Vagina (tissue), 2 donors: ENCODE results near the gene BPTF.

ENCODE experiments used
- POLR2A ChIP-seq, 2 donors: fragments of 450-650 bp; IDR thresholded peaks; one replicate each; pipeline ENCODE4 v1.6.1; 2017; ENCODE audit warnings: antibody characterized with exemption in 2 of 2, mild to moderate bottlenecking in 2 of 2, moderate library complexity in 2 of 2
- TF ChIP-seq, protein P1 (sequence below), 3 experiments: fragments of 450-650 bp in 2 of 3; fragments of 200-600 bp in 1 of 3; sonication (generic) in 1 of 3; IDR thresholded peaks; one replicate each; pipeline ENCODE4 v1.5.1; 2017 to 2019; ENCODE audit warnings: antibody characterized with exemption in 3 of 3, mild to moderate bottlenecking in 2 of 3, moderate library complexity in 2 of 3

DNA sequence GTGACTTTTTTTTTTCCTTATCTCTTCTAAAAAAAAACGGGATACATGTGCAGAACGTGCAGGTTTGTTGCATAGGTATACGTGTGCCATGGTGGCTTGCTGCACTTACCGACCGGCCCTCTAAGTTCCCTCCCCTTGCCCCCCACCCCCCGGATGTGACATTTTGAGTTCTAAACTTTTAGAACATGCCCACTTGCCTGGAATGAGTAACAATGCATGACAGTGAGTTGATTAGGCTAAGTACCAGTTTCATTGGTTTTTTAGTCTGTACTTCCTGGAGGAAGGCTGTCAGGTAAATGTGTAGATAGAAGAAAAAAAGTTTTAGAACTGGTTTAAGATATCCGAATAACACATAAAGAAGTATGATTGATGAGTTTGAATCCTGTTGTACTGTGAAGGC lies 4.0 kb downstream of the BPTF start:
- TF ChIP-seq, protein P1, sequence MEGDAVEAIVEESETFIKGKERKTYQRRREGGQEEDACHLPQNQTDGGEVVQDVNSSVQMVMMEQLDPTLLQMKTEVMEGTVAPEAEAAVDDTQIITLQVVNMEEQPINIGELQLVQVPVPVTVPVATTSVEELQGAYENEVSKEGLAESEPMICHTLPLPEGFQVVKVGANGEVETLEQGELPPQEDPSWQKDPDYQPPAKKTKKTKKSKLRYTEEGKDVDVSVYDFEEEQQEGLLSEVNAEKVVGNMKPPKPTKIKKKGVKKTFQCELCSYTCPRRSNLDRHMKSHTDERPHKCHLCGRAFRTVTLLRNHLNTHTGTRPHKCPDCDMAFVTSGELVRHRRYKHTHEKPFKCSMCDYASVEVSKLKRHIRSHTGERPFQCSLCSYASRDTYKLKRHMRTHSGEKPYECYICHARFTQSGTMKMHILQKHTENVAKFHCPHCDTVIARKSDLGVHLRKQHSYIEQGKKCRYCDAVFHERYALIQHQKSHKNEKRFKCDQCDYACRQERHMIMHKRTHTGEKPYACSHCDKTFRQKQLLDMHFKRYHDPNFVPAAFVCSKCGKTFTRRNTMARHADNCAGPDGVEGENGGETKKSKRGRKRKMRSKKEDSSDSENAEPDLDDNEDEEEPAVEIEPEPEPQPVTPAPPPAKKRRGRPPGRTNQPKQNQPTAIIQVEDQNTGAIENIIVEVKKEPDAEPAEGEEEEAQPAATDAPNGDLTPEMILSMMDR (IDR thresholded peaks at IDR 0.05), result no peak
- TF ChIP-seq POLR2A (IDR thresholded peaks at IDR 0.05), result no peak
